Cerebellar cortex (tissue), 1 donor: ENCODE data around the gene CSNK1D.

Experiments
- DNase-seq: peaks from one replicate; pipeline ENCODE4 v3.0.0-alpha.2; 2015; ENCODE audit warnings: low spot score

CSNK1D gene

GRCh38 chr17:82295472-82295814, 21.9 kb upstream of the CSNK1D start:
- DNase-seq = no peak

GRCh38 chr17:82294064-82294773, 20.7 kb upstream of the CSNK1D start:
- DNase-seq = no peak

- DNase-seq = peak; percentile 99
Observed at GRCh38 chr17:82292251-82293154, 19.0 kb upstream of the CSNK1D start.

- DNase-seq = no peak
Observed at GRCh38 chr17:82291582-82292250, 18.2 kb upstream of the CSNK1D start.

DNA sequence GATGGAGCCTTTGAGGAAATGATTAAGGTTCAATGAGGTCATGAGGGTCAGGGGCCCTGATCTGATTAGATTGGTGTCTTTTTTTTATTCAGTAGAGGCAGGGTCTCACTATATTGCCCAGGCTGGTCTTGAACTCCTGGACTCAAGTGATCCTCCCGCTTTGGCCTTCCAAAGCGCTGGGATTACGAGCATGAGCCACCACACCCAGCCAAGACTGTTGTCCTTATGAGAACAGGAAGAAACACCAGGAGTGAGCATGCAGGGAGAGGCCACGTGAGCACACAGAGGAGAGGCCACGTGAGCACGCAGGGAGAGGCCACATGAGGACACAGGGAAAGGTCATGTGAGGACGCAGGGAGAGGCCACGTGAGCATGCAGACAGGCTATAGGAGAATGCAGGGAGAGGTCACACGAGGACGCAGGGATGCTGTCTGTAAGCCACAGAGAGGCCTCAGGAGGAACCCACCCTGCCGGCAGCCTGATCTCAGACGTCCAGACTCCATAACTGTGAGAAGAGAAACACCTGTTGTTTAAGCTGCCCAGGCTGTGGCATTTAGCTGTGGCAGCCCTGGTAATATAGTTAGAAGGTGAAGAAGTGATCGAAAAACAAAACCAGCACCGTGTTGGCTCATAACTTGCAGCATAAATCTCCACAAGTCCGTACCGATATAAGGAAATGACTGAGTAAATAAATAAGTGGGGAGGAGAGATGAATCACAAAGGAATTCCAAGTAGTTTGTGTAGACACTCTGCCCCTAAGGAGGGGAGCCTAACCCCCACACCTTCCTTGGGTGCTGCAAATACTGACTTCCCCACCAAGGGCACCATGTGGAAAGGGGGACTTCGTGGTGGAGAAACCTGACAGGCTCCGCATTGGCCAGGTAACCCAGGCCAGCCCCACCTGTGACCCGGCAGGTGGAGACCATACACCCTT, 14.6 kb upstream of the CSNK1D start:
- DNase-seq = peak; percentile 64

- no peak for DNase-seq
Observed at GRCh38 chr17:82287013-82287867, 13.7 kb upstream of the CSNK1D start.

DNA sequence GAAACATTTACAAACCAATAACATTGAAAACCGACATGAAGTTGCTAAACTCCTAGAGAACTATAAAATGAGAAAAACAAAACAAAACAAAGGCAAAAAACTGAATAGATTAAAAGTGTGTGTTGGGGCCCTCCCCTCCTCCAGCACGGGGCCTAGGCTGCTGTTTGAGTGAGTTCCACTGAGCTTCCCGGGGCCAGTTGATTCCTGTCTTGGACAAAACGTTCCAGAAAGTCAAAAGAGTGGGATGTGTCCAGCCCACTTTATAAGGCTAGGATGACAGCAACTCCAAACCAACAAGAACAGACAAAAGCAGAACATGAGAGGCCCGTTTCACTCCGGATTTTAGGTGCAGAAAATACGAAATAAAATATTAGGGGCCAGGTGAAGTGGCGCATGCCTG, 11.6 kb upstream of the CSNK1D start:
- no peak for DNase-seq

DNA sequence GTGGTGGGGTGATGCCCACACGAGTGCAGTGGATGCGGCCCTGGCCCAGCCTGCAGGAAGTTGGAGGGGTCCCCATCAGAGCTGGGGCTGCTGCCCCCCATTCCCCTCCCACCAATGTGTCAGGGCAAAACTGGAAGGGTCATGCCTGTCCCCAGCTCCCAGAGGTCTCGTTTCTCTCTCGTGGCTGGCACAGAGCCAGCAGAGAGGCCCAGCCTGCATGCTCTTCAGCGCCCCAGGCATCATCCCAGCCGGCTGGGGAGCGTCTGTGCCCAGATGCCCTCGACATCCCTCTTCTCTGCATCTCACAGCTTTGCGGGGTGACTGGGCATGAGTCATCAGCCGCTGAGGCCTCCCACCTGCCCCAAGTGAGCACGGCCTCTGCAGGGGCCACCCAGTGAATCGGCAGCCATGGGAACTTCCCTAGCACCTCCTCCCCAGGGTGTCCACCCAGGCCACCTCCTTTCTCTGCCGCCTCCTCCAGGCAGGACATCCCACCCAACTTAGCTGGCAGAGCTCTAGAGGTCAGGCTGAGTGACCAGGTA, 9.8 kb upstream of the CSNK1D start:
- no peak for DNase-seq

GRCh38 chr17:82282239-82283207, 9.0 kb upstream of the CSNK1D start:
- DNase-seq = peak; percentile 67

DNA sequence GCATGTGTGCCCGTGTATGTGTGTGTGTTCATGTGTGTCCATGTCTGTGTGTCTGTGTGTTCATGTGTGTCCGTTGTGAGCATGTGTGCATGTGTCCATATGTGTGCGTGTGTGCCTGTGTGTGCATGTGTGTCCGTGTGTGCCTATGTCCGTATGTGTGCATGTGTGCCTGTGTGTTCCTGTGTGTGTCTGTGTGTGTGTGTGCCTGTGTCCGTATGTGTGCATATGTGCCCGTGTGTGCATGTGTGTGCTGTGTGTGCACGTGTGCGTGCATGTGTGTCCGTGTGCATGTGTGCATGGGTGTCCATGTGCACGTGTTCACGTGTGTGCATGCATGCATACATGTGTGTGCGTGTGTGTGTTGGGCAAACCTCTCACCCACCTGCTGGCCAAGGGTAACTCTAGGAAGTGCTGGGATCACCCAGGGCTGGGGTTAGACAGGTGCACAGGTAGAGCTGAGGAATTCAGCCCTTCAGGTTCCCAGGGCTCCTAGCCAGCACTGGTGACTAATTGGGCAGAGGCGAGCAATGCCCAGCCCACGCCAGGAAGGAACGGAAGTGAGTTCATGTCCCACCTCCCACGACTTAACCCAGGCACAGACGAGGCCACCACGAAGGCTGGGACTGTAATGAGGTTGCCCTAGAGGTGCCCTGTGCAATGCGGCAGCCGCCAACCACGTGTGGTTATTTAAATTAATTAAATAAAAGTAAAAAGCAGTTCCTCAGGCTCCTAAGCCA, 8.2 kb upstream of the CSNK1D start:
- no peak for DNase-seq

GRCh38 chr17:82281076-82281475, 7.6 kb upstream of the CSNK1D start:
- no peak for DNase-seq

DNA sequence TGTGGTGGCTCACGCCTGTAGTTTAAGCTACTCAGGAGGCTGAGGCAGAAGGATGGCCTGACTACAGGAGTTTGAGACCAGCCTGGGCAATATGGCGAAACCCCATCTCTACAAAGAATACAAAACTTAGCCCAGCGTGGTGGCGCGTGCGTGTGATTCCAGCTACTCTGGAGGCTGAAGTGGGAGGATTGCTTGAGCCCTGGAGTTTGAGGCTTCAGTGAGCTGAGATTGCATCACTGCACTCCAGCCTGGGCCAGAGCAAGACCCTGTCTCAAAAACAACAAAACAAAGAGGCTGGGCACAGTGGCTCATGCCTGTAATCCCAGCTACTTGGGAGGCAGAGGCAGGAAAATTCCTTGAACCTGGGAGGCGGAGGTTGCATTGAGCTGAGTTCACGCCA, 7.0 kb upstream of the CSNK1D start:
- DNase-seq = no peak

- no peak for DNase-seq
Observed at GRCh38 chr17:82278786-82279391, 5.4 kb upstream of the CSNK1D start.

GRCh38 chr17:82278308-82278707, 4.8 kb upstream of the CSNK1D start:
- DNase-seq = no peak

DNA sequence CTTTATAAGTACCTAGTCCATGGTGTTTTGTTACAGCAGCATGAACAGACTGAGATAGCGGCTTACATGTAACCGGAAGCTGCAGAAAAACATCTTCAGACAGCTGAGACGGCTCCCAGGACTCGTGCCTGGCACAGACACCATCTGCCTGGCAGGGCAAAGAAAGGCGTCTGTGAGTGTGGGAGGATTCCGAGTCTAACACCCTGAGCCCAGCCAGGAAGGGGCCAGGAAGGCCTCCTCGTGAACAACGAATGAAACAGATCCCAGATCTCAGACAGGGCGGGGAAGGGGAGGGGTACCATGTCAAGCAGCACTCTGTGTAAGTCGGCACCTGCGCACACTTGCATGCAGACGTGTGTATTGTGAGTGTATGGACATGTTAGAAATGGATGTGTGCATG, 4.4 kb upstream of the CSNK1D start:
- no peak for DNase-seq

GRCh38 chr17:82276938-82277337, 3.4 kb upstream of the CSNK1D start:
- DNase-seq = no peak

DNA sequence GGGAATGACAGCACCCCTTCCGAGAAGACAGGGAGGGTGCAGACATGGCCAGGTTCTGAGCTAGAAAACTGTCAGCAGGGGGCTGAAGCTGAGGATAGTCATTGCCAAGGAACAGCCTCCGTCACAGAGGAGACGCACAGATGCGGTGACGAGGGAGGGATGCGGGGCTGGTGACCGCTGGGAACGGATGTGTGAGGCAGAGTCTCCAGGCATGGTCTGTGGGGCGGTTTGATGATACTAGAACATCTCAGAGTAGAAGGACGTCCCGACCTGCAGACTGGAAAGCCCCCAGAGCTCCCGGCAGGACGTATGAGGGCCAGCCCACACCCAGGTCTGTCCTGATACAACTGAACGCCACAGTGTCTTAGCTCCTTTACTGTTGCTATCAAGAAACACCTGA, 1.8 kb upstream of the CSNK1D start:
- no peak for DNase-seq
